ENCODE results near the gene PAX9. TPM values are rescaled to one million over a fixed set of nuclear protein-coding genes. Genes with fewer than 3 reads are reported as not detected.

The PAX9 gene
- total and polyA plus RNA-seq, 2 donors (not counting 1 experiment from before 2014, with no cell fraction given): not detected

GRCh38 chr14:36619853-36620252, 41.8 kb upstream of the PAX9 start:
- Mint-ChIP-seq H3K27me3 (no peaks in the 10 kb centered on the region), H3K4me3 (no peak overlapping the region), H3K27ac (no peak overlapping the region), H3K9me3 (ENCODE audit: insufficient read depth) (peaks cover 2% of the 10 kb centered on the region), H3K4me1 (no peaks in the 10 kb centered on the region)
- ChIA-PET CTCF (no interaction called here), POLR2A (no interaction called here)
- Histone ChIP-seq H4K20me1 (ENCODE audit: control insufficient read depth, insufficient read depth, low read length, poor library complexity, severe bottlenecking) (no peaks in the 10 kb centered on the region), H2AFZ (ENCODE audit: insufficient read depth, low read depth, low read length, poor library complexity, severe bottlenecking) (no peak overlapping the region), H3K27ac (ENCODE audit: low read length in 2 of 2) (no peak overlapping the region), H3K4me1 (ENCODE audit: control insufficient read depth in 2 of 2, insufficient read depth in 2 of 2, low read length in 2 of 2) (no peaks in the 10 kb centered on the region), H3K4me3 (ENCODE audit: control extremely low read depth in 1 of 5, extremely low read depth in 1 of 5, insufficient read depth in 1 of 5, low read depth in 2 of 5, low read length in 4 of 5) (no peak overlapping the region), H3K9me3 (ENCODE audit: control extremely low read depth in 1 of 3, control insufficient read depth in 2 of 3, insufficient read depth in 1 of 3, low read length in 2 of 3) (peaks cover 1 to 4% (median 3%) of the 10 kb centered on the region in 3 donors), H3K36me3 (replicated peaks in 1 of 2; ENCODE audit: control extremely low read depth in 1 of 2, control insufficient read depth in 1 of 2, extremely low read depth in 1 of 2, insufficient read depth in 2 of 2, low read length in 1 of 2) (no peaks in the 10 kb centered on the region), H3K4me2 (replicated peaks; ENCODE audit: low read depth, low read length, poor library complexity, severe bottlenecking) (no peak overlapping the region), H3K79me2 (ENCODE audit: control insufficient read depth, insufficient read depth, low read length) (no peaks in the 10 kb centered on the region), H3K9ac (ENCODE audit: low read length) (no peak overlapping the region), H3K27me3 (replicated peaks in 1 of 4; ENCODE audit: control extremely low read depth in 1 of 4, control insufficient read depth in 3 of 4, insufficient read depth in 4 of 4, low read length in 3 of 4) (no peaks in the 10 kb centered on the region)
- DNase-seq (no peak), ATAC-seq (ENCODE audit: low read depth) (no peak)
- no peak for TF ChIP-seq EZH2 (IDR thresholded peaks at IDR 0.05; ENCODE audit: borderline replicate concordance, insufficient read depth, low read depth, low read length, poor library complexity, severe bottlenecking)
- TF ChIP-seq, protein P1, sequence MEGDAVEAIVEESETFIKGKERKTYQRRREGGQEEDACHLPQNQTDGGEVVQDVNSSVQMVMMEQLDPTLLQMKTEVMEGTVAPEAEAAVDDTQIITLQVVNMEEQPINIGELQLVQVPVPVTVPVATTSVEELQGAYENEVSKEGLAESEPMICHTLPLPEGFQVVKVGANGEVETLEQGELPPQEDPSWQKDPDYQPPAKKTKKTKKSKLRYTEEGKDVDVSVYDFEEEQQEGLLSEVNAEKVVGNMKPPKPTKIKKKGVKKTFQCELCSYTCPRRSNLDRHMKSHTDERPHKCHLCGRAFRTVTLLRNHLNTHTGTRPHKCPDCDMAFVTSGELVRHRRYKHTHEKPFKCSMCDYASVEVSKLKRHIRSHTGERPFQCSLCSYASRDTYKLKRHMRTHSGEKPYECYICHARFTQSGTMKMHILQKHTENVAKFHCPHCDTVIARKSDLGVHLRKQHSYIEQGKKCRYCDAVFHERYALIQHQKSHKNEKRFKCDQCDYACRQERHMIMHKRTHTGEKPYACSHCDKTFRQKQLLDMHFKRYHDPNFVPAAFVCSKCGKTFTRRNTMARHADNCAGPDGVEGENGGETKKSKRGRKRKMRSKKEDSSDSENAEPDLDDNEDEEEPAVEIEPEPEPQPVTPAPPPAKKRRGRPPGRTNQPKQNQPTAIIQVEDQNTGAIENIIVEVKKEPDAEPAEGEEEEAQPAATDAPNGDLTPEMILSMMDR (IDR thresholded peaks at IDR 0.05): no peak
- WGBS (ENCODE audit: insufficient coverage): no CpG with 5 or more reads among the region's 2 CpGs
- intact Hi-C loops (cut with micrococcal nuclease): no loop called here

DNA sequence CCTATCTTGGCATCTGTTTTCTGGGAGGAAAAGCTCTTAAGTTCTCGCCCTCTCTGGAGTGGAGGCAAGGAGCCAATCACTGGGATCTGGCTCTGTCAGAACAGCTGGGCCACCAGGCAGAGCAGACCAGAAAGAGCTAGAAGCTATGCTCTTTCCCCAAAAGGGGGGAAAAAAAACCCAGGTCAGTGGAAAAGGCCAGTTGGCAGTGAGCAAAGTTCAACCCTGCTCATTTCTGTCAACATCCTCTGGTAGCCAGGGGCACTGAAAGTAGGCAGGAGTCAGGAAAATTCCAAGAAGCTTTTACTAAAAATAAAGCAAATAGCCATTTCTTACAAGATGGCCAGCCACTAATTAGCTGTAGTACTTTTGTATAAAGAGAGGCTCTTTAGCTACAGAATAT, 36.6 kb upstream of the PAX9 start:
- TF ChIP-seq, protein P1 (IDR thresholded peaks at IDR 0.05): no peak
- TF ChIP-seq EZH2 (IDR thresholded peaks at IDR 0.05; ENCODE audit: borderline replicate concordance, insufficient read depth, low read depth, low read length, poor library complexity, severe bottlenecking): no peak
- Mint-ChIP-seq H3K9me3 (ENCODE audit: insufficient read depth) (peaks cover 2% of the 10 kb centered on the region), H3K27ac (no peak overlapping the region), H3K4me3 (no peak overlapping the region), H3K27me3 (peaks cover 7% of the 10 kb centered on the region), H3K4me1 (no peaks in the 10 kb centered on the region)
- CTCF ChIA-PET: no interaction called here
- no peak for ATAC-seq (ENCODE audit: low read depth)
- Histone ChIP-seq H3K9me3 (ENCODE audit: control extremely low read depth in 1 of 3, control insufficient read depth in 2 of 3, insufficient read depth in 1 of 3, low read length in 2 of 3) (peaks cover 0 to 3% (median 1%) of the 10 kb centered on the region in 3 donors), H3K4me1 (ENCODE audit: control insufficient read depth in 2 of 2, insufficient read depth in 2 of 2, low read length in 2 of 2) (no peaks in the 10 kb centered on the region), H3K9ac (ENCODE audit: low read length) (no peak overlapping the region), H3K4me3 (ENCODE audit: control extremely low read depth in 1 of 5, extremely low read depth in 1 of 5, insufficient read depth in 1 of 5, low read depth in 2 of 5, low read length in 4 of 5) (no peak overlapping the region), H3K79me2 (ENCODE audit: control insufficient read depth, insufficient read depth, low read length) (no peaks in the 10 kb centered on the region), H3K27ac (ENCODE audit: low read length in 2 of 2) (no peak overlapping the region), H3K36me3 (replicated peaks in 1 of 2; ENCODE audit: control extremely low read depth in 1 of 2, control insufficient read depth in 1 of 2, extremely low read depth in 1 of 2, insufficient read depth in 2 of 2, low read length in 1 of 2) (no peaks in the 10 kb centered on the region), H3K27me3 (replicated peaks in 1 of 4; ENCODE audit: control extremely low read depth in 1 of 4, control insufficient read depth in 3 of 4, insufficient read depth in 4 of 4, low read length in 3 of 4) (peaks cover 0 to 2% (median 0%) of the 10 kb centered on the region in 4 experiments), H4K20me1 (ENCODE audit: control insufficient read depth, insufficient read depth, low read length, poor library complexity, severe bottlenecking) (no peaks in the 10 kb centered on the region), H3K4me2 (replicated peaks; ENCODE audit: low read depth, low read length, poor library complexity, severe bottlenecking) (no peak overlapping the region), H2AFZ (ENCODE audit: insufficient read depth, low read depth, low read length, poor library complexity, severe bottlenecking) (no peak overlapping the region)
- intact Hi-C loops (cut with micrococcal nuclease): no loop called here
- no peak for DNase-seq
- POLR2A ChIA-PET: no interaction called here
- 100% methylated on average over 1 of the region's 1 CpG for WGBS (ENCODE audit: insufficient coverage)
